ENCODE data around the gene TEAD1.

TEAD1 gene

DNA sequence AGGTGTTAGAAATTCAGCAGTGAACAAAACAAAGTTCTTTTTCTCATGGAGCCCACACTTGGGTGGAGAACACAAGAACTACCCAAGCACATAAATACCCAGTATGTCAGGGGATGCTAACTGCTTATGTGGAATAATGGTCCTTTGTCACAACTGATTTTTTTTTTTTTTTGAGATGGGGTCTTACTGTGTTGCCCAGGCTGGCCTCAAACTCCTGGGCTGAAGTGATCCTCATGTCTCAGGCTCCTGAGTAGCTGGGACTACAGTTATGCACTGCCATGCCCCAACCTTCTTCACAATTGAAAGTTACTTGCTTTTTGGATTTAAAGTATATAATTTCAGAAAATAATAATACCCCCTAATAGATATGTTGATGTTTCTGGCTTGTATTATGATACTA lies 212.3 kb downstream of the TEAD1 start:
- no peak for TF ChIP-seq POLR2AphosphoS5 (IDR thresholded peaks at IDR 0.05; ENCODE audit: low read depth, low read length)
- no peak for TF ChIP-seq TAF1 (IDR thresholded peaks at IDR 0.05; ENCODE audit: borderline replicate concordance, insufficient read depth, low read length)
- no peak for TF ChIP-seq SIN3A (IDR thresholded peaks at IDR 0.05; ENCODE audit: borderline replicate concordance, insufficient read depth, low read length)
- no peak for TF ChIP-seq FOXP2 (optimal IDR thresholded peaks at IDR 0.05; ENCODE audit: borderline replicate concordance, extremely low read depth, extremely low read length, insufficient read depth)
- TF ChIP-seq, protein P1, sequence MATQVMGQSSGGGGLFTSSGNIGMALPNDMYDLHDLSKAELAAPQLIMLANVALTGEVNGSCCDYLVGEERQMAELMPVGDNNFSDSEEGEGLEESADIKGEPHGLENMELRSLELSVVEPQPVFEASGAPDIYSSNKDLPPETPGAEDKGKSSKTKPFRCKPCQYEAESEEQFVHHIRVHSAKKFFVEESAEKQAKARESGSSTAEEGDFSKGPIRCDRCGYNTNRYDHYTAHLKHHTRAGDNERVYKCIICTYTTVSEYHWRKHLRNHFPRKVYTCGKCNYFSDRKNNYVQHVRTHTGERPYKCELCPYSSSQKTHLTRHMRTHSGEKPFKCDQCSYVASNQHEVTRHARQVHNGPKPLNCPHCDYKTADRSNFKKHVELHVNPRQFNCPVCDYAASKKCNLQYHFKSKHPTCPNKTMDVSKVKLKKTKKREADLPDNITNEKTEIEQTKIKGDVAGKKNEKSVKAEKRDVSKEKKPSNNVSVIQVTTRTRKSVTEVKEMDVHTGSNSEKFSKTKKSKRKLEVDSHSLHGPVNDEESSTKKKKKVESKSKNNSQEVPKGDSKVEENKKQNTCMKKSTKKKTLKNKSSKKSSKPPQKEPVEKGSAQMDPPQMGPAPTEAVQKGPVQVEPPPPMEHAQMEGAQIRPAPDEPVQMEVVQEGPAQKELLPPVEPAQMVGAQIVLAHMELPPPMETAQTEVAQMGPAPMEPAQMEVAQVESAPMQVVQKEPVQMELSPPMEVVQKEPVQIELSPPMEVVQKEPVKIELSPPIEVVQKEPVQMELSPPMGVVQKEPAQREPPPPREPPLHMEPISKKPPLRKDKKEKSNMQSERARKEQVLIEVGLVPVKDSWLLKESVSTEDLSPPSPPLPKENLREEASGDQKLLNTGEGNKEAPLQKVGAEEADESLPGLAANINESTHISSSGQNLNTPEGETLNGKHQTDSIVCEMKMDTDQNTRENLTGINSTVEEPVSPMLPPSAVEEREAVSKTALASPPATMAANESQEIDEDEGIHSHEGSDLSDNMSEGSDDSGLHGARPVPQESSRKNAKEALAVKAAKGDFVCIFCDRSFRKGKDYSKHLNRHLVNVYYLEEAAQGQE (IDR thresholded peaks at IDR 0.05; ENCODE audit: insufficient read depth in 1 of 2, low read depth in 2 of 2, low read length in 2 of 2): no peak

DNA sequence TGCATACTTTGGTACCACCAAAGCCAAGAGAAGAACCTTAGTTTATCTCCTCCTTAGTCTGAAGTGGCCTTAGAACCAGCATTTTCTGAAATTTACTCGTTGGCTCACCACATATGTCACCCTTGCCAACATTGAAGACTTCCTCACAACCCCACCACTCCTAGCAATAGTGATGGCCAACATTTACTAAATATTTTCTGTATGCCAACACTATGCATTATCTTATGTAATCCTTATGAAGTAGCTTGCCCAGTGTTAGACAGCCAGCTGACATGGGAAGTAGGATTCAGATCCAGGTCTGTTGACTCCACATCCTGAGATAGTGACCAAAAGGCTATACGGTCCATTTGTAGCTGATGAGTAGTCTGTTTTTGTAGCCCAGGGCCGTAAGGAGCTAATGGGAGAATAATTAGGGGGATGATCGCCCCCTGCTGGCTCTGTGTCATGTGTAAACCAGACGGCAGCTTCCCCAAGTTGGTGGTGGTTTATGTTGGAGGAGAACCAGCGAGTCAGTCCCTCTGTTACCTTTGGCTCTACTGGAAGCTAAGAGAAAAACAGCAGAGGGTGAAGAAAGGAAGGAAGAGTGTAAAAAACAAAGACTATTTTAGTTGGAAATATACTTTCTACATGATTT lies 214.4 kb downstream of the TEAD1 start:
- TF ChIP-seq POLR2AphosphoS5 (IDR thresholded peaks at IDR 0.05; ENCODE audit: low read depth, low read length): no peak
- TF ChIP-seq, protein P1 (IDR thresholded peaks at IDR 0.05; ENCODE audit: insufficient read depth in 1 of 2, low read depth in 2 of 2, low read length in 2 of 2): no peak
- TF ChIP-seq TAF1 (IDR thresholded peaks at IDR 0.05; ENCODE audit: borderline replicate concordance, insufficient read depth, low read length): no peak
- TF ChIP-seq FOXP2 (optimal IDR thresholded peaks at IDR 0.05; ENCODE audit: borderline replicate concordance, extremely low read depth, extremely low read length, insufficient read depth): no peak
- TF ChIP-seq SIN3A (IDR thresholded peaks at IDR 0.05; ENCODE audit: borderline replicate concordance, insufficient read depth, low read length): no peak

DNA sequence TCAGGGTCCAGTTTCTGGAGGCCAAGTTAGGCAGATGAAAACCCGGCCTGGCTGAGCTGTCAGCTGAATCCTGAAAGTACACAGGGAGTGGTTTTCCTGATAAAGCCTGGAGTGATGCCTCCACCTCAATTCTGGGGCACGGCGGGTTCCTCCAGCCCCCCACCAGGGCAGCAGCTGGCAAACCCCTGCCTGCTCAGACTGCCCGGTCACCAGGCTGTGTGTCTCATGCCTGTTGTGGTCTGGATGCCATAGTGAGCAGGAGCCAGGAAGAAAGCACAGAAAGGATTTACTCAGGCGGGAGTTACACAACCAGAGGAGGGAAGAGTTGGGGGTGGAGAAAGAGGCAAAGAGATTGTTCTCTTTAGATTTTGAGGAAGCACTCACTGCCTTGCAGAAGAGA lies 215.0 kb downstream of the TEAD1 start:
- TF ChIP-seq FOXP2 (optimal IDR thresholded peaks at IDR 0.05; ENCODE audit: borderline replicate concordance, extremely low read depth, extremely low read length, insufficient read depth) (no peak), SIN3A (IDR thresholded peaks at IDR 0.05; ENCODE audit: borderline replicate concordance, insufficient read depth, low read length) (no peak), POLR2AphosphoS5 (IDR thresholded peaks at IDR 0.05; ENCODE audit: low read depth, low read length) (no peak), TAF1 (IDR thresholded peaks at IDR 0.05; ENCODE audit: borderline replicate concordance, insufficient read depth, low read length) (no peak)
- TF ChIP-seq, protein P1 (IDR thresholded peaks at IDR 0.05; ENCODE audit: insufficient read depth in 1 of 2, low read depth in 2 of 2, low read length in 2 of 2): no peak

DNA sequence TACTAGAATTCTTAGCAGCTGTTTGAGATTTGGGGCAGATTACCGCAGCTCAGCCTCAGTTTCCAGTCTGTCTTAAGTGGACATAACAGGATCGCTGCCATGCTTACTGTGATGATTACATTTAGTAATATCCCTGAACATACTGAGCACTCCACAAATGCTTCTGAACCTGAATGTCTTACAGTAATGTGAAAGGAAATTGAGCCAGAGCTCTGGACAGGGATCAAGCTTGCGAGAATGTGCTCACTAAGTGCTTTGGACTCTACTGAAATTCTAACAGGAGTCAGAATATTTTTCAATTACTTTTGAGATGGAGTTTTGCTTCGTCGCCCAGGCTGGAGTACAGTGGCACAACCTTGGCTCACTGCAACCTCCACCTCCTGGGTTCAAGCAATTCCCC lies 216.3 kb downstream of the TEAD1 start:
- no peak for TF ChIP-seq FOXP2 (optimal IDR thresholded peaks at IDR 0.05; ENCODE audit: borderline replicate concordance, extremely low read depth, extremely low read length, insufficient read depth)
- TF ChIP-seq SIN3A (IDR thresholded peaks at IDR 0.05; ENCODE audit: borderline replicate concordance, insufficient read depth, low read length): no peak
- no peak for TF ChIP-seq POLR2AphosphoS5 (IDR thresholded peaks at IDR 0.05; ENCODE audit: low read depth, low read length)
- no peak for TF ChIP-seq TAF1 (IDR thresholded peaks at IDR 0.05; ENCODE audit: borderline replicate concordance, insufficient read depth, low read length)
- TF ChIP-seq, protein P1 (IDR thresholded peaks at IDR 0.05; ENCODE audit: insufficient read depth in 1 of 2, low read depth in 2 of 2, low read length in 2 of 2): no peak
